NCI-H1092 treated with DMSO at 0.1 percent for 48 hours (cell line): ENCODE results near the gene HAX1.
"Not testable (repeated sequence)": the region's sequence is repeated elsewhere in the genome, so short reads cannot be mapped to it uniquely, and the experiment has no call there.

Experiments
- DNase-seq: peaks from one replicate; lab custom pipeline; 2025; lab: John Stamatoyannopoulos, UW

Gene HAX1

GRCh38 chr1:154287591-154287990, 15.2 kb downstream of the HAX1 start:
- not testable (repeated sequence) for DNase-seq

- no peak for DNase-seq
Observed at GRCh38 chr1:154288661-154289060, 16.2 kb downstream of the HAX1 start.

GRCh38 chr1:154290921-154291320, 18.5 kb downstream of the HAX1 start:
- no peak for DNase-seq

GRCh38 chr1:154295408-154296235, 23.2 kb downstream of the HAX1 start:
- peak; percentile 9 for DNase-seq

- no peak for DNase-seq
Observed at GRCh38 chr1:154301582-154301981, 29.2 kb downstream of the HAX1 start.

- no peak for DNase-seq
Observed at GRCh38 chr1:154304664-154305337, 32.4 kb downstream of the HAX1 start.

GRCh38 chr1:154306151-154306550, 33.7 kb downstream of the HAX1 start:
- no peak for DNase-seq

- not testable (repeated sequence) for DNase-seq
Observed at GRCh38 chr1:154307670-154308270, 35.3 kb downstream of the HAX1 start.

- DNase-seq, result not testable (repeated sequence)
Observed at GRCh38 chr1:154309136-154309535, 36.7 kb downstream of the HAX1 start.

GRCh38 chr1:154312229-154313065, 40.0 kb downstream of the HAX1 start:
- DNase-seq, result not testable (repeated sequence)

GRCh38 chr1:154313066-154313356, 40.6 kb downstream of the HAX1 start:
- no peak for DNase-seq

GRCh38 chr1:154314226-154314625, 41.8 kb downstream of the HAX1 start:
- DNase-seq, result not testable (repeated sequence)

GRCh38 chr1:154316704-154317103, 44.3 kb downstream of the HAX1 start:
- DNase-seq, result no peak

GRCh38 chr1:154318386-154318785, 46.0 kb downstream of the HAX1 start:
- DNase-seq, result no peak

- DNase-seq, result no peak
Observed at GRCh38 chr1:154320882-154321608, 48.6 kb downstream of the HAX1 start, which contains the start of gene AQP10. TSS of gene AQP10 (plus strand) at chr1:154321093. CDS start at chr1:154321156, 63 bp downstream.

- DNase-seq, result not testable (repeated sequence)
Observed at GRCh38 chr1:154321609-154321934, 49.1 kb downstream of the HAX1 start.

- DNase-seq, result no peak
Observed at GRCh38 chr1:154323493-154323892, 51.1 kb downstream of the HAX1 start.

- no peak for DNase-seq
Observed at GRCh38 chr1:154324241-154324640, 51.8 kb downstream of the HAX1 start.

- DNase-seq, result peak; percentile 75
Observed at GRCh38 chr1:154324669-154325582, 52.5 kb downstream of the HAX1 start, which contains the start of gene ATP8B2. TSS of gene ATP8B2 (plus strand) at chr1:154325525. CDS start at chr1:154328142, 2,617 bp downstream.
